GM23248 (cell line): ENCODE results near the gene FEZ2. TPM values are rescaled to one million over a fixed set of nuclear protein-coding genes. Genes with fewer than 3 reads are reported as not detected.

Experiments
- DNase-seq: peaks from one replicate; pipeline ENCODE4 v3.0.0-alpha.2; 2015
- H2AFZ ChIP-seq: fragments of 200-600 bp; sonication (generic); 2 replicates; pipeline ENCODE4 v1.6.1; 2016; ENCODE audit warnings: antibody characterized with exemption
- H3F3A ChIP-seq: fragments of 200-600 bp; sonication (generic); 2 replicates; pipeline ENCODE4 v1.6.1; 2016; ENCODE audit warnings: mild to moderate bottlenecking, antibody characterized with exemption, mixed run types; ENCODE audit not compliant: insufficient read depth
- H3K27ac ChIP-seq: fragments of 200-600 bp; sonication (generic); 2 replicates; pipeline ENCODE4 v1.5.1; 2016; ENCODE audit warnings: mild to moderate bottlenecking
- H3K27me3 ChIP-seq: fragments of 200-600 bp; sonication (generic); replicated peaks from 2 replicates; pipeline ENCODE4 v1.6.1; 2016; ENCODE audit warnings: mild to moderate bottlenecking; ENCODE audit not compliant: insufficient read depth
- H3K36me3 ChIP-seq: fragments of 200-600 bp; sonication (generic); 2 replicates; pipeline ENCODE4 v1.6.1; 2016; ENCODE audit warnings: low read depth, mild to moderate bottlenecking
- H3K4me1 ChIP-seq: fragments of 200-600 bp; sonication (generic); 2 replicates; pipeline ENCODE4 v1.6.1; 2016; ENCODE audit warnings: mild to moderate bottlenecking; ENCODE audit not compliant: insufficient read depth
- H3K4me2 ChIP-seq: fragments of 200-600 bp; sonication (generic); one replicate; pipeline ENCODE4 v1.6.1; 2016; ENCODE audit warnings: mild to moderate bottlenecking; ENCODE audit not compliant: unreplicated experiment
- H3K4me3 ChIP-seq: fragments of 200-600 bp; sonication (generic); 2 replicates; pipeline ENCODE4 v1.5.1; 2016; ENCODE audit warnings: mild to moderate bottlenecking
- H3K79me2 ChIP-seq: fragments of 200-600 bp; sonication (generic); 2 replicates; pipeline ENCODE4 v1.6.1; 2016; ENCODE audit warnings: mild to moderate bottlenecking; ENCODE audit not compliant: insufficient read depth
- H3K9ac ChIP-seq: fragments of 200-600 bp; sonication (generic); 2 replicates; pipeline ENCODE4 v1.6.1; 2016; ENCODE audit warnings: mild to moderate bottlenecking
- H3K9me2 ChIP-seq: fragments of 200-600 bp; sonication (generic); 2 replicates; pipeline ENCODE4 v1.6.1; 2016; ENCODE audit warnings: mixed run types, mild to moderate bottlenecking, moderate library complexity; ENCODE audit not compliant: insufficient read depth
- H3K9me3 ChIP-seq: fragments of 200-600 bp; sonication (generic); one replicate; pipeline ENCODE4 v1.6.1; 2017; ENCODE audit warnings: low read depth
- H4K20me1 ChIP-seq: fragments of 200-600 bp; sonication (generic); 2 replicates; pipeline ENCODE4 v1.6.0; 2016; ENCODE audit not compliant: insufficient read depth
- EZH2 ChIP-seq: fragments of 200-600 bp; sonication (generic); IDR thresholded peaks from 2 replicates; pipeline ENCODE4 v1.6.1; 2018; ENCODE audit warnings: antibody characterized with exemption, mild to moderate bottlenecking; ENCODE audit not compliant: insufficient read depth, poor library complexity, severe bottlenecking
- EZH2phosphoT487 ChIP-seq: fragments of 200-600 bp; sonication (generic); IDR thresholded peaks from 2 replicates; pipeline ENCODE4 v1.6.1; 2018; ENCODE audit warnings: antibody characterized with exemption, moderate library complexity, mild to moderate bottlenecking, low read depth; ENCODE audit not compliant: insufficient read depth
- WGBS, 2 experiments: methylation state at CpG; one replicate each; pipeline ENCODE4 v1.1.6; 2015 to 2017; ENCODE audit warnings: low lambda C conversion rate in 2 of 2, low coverage in 1 of 2; ENCODE audit errors: missing lambda C conversion rate in 2 of 2; 5-methylcytosine and 5-hydroxymethylcytosine counted together
- in situ Hi-C: fragments of 300-500 bp; cut with MboI; formaldehyde crosslinking; loops from 2 replicates; pipeline ENCODE4 v1.15.0; 2020
- polyA plus RNA-seq: library from polyadenylated mRNA; unstranded; fragments of >200 nt; fragmentation: Nextera tagmentation; extraction: Ambion mirVana; gene quantifications from 2 replicates; pipeline ENCODE4 v1.2.1, GENCODE V29; 2016
- total RNA-seq: library from RNA; depleted of rRNA; stranded (reverse); fragments of >200 nt; shearing (Covaris generic); gene quantifications from 2 replicates; pipeline ENCODE4 v1.2.3, GENCODE V29; 2014

Gene FEZ2
- total and polyA plus RNA-seq, 2 experiments from 2014 or later = 48.8 to 93.2 TPM

- no peak for DNase-seq
- Histone ChIP-seq H2AFZ (no peak overlapping the region), H3K9me2 (no peaks in the 10 kb centered on the region), H3F3A (peaks cover 95% of the 10 kb centered on the region), H3K4me3 (no peak overlapping the region), H3K27ac (0 out of 2 replicates have a peak overlapping the region, but pooled peaks have one; percentile 5), H4K20me1 (no peaks in the 10 kb centered on the region), H3K4me2 (no peak overlapping the region), H3K36me3 (peaks cover 61% of the 10 kb centered on the region), H3K4me1 (peaks cover 33% of the 10 kb centered on the region), H3K27me3 (no peaks in the 10 kb centered on the region), H3K9me3 (no peaks in the 10 kb centered on the region), H3K79me2 (peaks cover 17% of the 10 kb centered on the region), H3K9ac (no peak overlapping the region)
- in situ Hi-C loops = loop anchor here (10.0 kb wide), 1 partner anchor 128 kb away; no protein-coding TSS in a partner anchor
- 96 to 98% methylated on average over 3 of the region's 3 CpGs for WGBS, 2 experiments
- TF ChIP-seq EZH2phosphoT487 = no peak
- no peak for TF ChIP-seq EZH2
Observed at GRCh38 chr2:36536776-36537175, 61.2 kb downstream of the FEZ2 start.

GRCh38 chr2:36535099-36535498 lies 62.9 kb downstream of the FEZ2 start:
- Histone ChIP-seq H2AFZ (no peak overlapping the region), H4K20me1 (no peaks in the 10 kb centered on the region), H3K27me3 (no peaks in the 10 kb centered on the region), H3F3A (peaks cover 95% of the 10 kb centered on the region), H3K36me3 (peaks cover 60% of the 10 kb centered on the region), H3K9ac (no peak overlapping the region), H3K4me2 (no peak overlapping the region), H3K4me3 (no peak overlapping the region), H3K9me2 (no peaks in the 10 kb centered on the region), H3K79me2 (peaks cover 34% of the 10 kb centered on the region), H3K4me1 (peaks cover 33% of the 10 kb centered on the region), H3K9me3 (no peaks in the 10 kb centered on the region), H3K27ac (peak overlapping the region; percentile 19; the same call in 1 of the 2 replicates)
- 92 to 95% methylated on average over 2 of the region's 2 CpGs for WGBS, 2 experiments
- no peak for TF ChIP-seq EZH2phosphoT487
- no peak for TF ChIP-seq EZH2
- in situ Hi-C loops = loop anchor here (10.0 kb wide), 1 partner anchor 130 kb away; no protein-coding TSS in a partner anchor
- DNase-seq = no peak

DNA sequence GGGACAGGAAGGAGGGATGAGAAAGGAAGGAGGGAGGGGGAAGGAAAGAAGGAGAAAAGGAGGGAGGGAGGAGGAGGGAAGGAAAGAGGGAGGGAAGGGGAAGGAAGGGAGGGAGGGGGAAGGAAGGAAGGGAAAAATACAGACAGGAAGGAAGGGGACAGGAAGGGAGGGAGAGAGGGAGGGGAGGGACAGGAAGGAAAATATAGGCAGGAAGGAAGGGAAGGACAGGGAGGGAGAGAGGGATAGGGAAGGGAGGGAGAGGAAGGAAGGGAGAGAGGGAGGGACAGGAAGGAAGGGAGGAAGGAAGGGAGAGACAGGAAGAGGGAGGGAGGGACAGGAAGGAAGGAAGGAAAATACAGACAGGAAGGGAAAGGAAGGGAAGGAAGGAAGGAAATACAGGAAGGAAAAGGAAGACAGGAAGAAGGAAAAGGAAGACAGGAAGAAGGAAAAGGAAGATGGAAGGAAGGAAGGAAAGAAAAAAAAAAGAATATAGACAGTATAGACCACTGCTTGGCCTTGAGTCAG lies 63.6 kb downstream of the FEZ2 start:
- no peaks in the 10 kb centered on the region for H3K27me3 ChIP-seq
- no peak for TF ChIP-seq EZH2phosphoT487
- no peak for TF ChIP-seq EZH2
- H3K79me2 ChIP-seq = peaks cover 42% of the 10 kb centered on the region
- peaks cover 34% of the 10 kb centered on the region for H3K4me1 ChIP-seq
- no peak for DNase-seq
- H3K4me2 ChIP-seq = no peak overlapping the region
- H3K36me3 ChIP-seq = peaks cover 60% of the 10 kb centered on the region
- H3K4me3 ChIP-seq = no peak overlapping the region
- H3K9me2 ChIP-seq = no peaks in the 10 kb centered on the region
- no peaks in the 10 kb centered on the region for H4K20me1 ChIP-seq
- peaks cover 97% of the 10 kb centered on the region for H3F3A ChIP-seq
- no peaks in the 10 kb centered on the region for H3K9me3 ChIP-seq
- H3K9ac ChIP-seq = no peak overlapping the region
- H3K27ac ChIP-seq = peak overlapping the region; percentile 51
- in situ Hi-C loops = loop anchor here (10.0 kb wide), 1 partner anchor 130 kb away; no protein-coding TSS in a partner anchor
- H2AFZ ChIP-seq = no peak overlapping the region

- H2AFZ ChIP-seq = no peak overlapping the region
- no peaks in the 10 kb centered on the region for H3K27me3 ChIP-seq
- no peaks in the 10 kb centered on the region for H3K9me3 ChIP-seq
- H3K9me2 ChIP-seq = no peaks in the 10 kb centered on the region
- peak overlapping the region; percentile 15 for H3K4me2 ChIP-seq
- 96 to 97% methylated on average over 3 of the region's 3 CpGs for WGBS, 2 experiments
- peaks cover 39% of the 10 kb centered on the region for H3K4me1 ChIP-seq
- peak overlapping the region; percentile 4; the same call in 1 of the 2 replicates for H3K9ac ChIP-seq
- peaks cover 70% of the 10 kb centered on the region for H3K79me2 ChIP-seq
- no peaks in the 10 kb centered on the region for H4K20me1 ChIP-seq
- peaks cover 94% of the 10 kb centered on the region for H3F3A ChIP-seq
- in situ Hi-C loops = loop anchor here (10.0 kb wide), 1 partner anchor 134 kb away; no protein-coding TSS in a partner anchor
- DNase-seq = peak; percentile 77
- H3K36me3 ChIP-seq = peaks cover 71% of the 10 kb centered on the region
- peak overlapping the region; percentile 63 for H3K27ac ChIP-seq
- TF ChIP-seq EZH2 (no peak), EZH2phosphoT487 (no peak)
- H3K4me3 ChIP-seq = no peak overlapping the region
Observed at GRCh38 chr2:36530983-36531354, 67.0 kb downstream of the FEZ2 start.
